Brain microvascular endothelial cell (primary cell): ENCODE measurements around the gene RILPL2.
"Not testable (repeated sequence)": the region's sequence is repeated elsewhere in the genome, so short reads cannot be mapped to it uniquely, and the experiment has no call there.

Source experiments
- DNase-seq: peaks from one replicate; pipeline ENCODE4 v3.0.0-alpha.2; 2020
- H3K27ac ChIP-seq: fragments of 250-450 bp; sonication (Bioruptor Pico); 2 replicates; pipeline ENCODE4 v1.5.1; 2020; ENCODE audit warnings: mild to moderate bottlenecking, moderate library complexity
- H3K27me3 ChIP-seq: fragments of 250-450 bp; sonication (Bioruptor Pico); replicated peaks from 2 replicates; pipeline ENCODE4 v1.5.1; 2020; ENCODE audit warnings: mild to moderate bottlenecking
- H3K36me3 ChIP-seq: fragments of 250-450 bp; sonication (Bioruptor Pico); replicated peaks from 2 replicates; pipeline ENCODE4 v1.5.1; 2020; ENCODE audit warnings: mild to moderate bottlenecking
- H3K4me3 ChIP-seq: 2 replicates; pipeline ENCODE4 v1.5.1; 2011; ENCODE audit warnings: low read depth, mild to moderate bottlenecking, control low read depth, low read length, moderate library complexity
- CTCF ChIP-seq: IDR thresholded peaks from 2 replicates; pipeline ENCODE4 v1.5.1; 2011; ENCODE audit warnings: low read depth, mild to moderate bottlenecking, moderate library complexity, low read length, control low read depth, inconsistent platforms; ENCODE audit errors: missing control alignments
- in situ Hi-C: cut with HindIII; loops from 2 replicates; pipeline ENCODE4 v1.10.0; 2017; ENCODE audit warnings: low sequenced_read_pairs, low pct_ligation_motif_present

Gene RILPL2

DNA sequence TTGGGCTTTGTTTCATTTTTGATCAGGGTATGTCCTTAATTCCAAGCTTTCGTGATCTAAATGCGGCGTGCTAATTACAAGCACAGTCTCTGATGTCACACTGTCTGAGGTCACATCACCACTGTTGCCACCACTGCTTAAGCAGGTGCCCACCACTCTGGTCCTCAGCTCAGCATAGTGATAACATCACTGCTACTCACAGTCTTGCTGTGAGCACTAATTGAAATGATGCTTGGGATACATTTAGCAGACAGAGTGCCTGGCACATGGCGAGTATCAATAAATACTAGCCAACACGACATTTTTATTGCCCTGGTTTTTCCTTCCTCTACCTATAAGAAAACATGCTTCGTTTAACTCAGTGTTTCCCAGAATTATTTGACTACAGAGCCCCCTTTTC is 7.9 kb downstream of the RILPL2 start:
- in situ Hi-C loops = no loop called here

GRCh38 chr12:123427036-123427769 is 9.3 kb downstream of the RILPL2 start:
- Histone ChIP-seq H3K36me3 (peaks cover 9% of the 10 kb centered on the region), H3K27me3 (no peaks in the 10 kb centered on the region), H3K27ac (no peak overlapping the region), H3K4me3 (no peak overlapping the region)
- in situ Hi-C loops = no loop called here
- no peak for DNase-seq
- no peak for TF ChIP-seq CTCF

More for the DNA sequence above, 7.9 kb downstream of the RILPL2 start:
- DNase-seq = no peak
- no peak overlapping the region for H3K27ac ChIP-seq
- no peak for TF ChIP-seq CTCF
- no peaks in the 10 kb centered on the region for H3K27me3 ChIP-seq
- H3K36me3 ChIP-seq = peaks cover 3% of the 10 kb centered on the region
- no peak overlapping the region for H3K4me3 ChIP-seq

DNA sequence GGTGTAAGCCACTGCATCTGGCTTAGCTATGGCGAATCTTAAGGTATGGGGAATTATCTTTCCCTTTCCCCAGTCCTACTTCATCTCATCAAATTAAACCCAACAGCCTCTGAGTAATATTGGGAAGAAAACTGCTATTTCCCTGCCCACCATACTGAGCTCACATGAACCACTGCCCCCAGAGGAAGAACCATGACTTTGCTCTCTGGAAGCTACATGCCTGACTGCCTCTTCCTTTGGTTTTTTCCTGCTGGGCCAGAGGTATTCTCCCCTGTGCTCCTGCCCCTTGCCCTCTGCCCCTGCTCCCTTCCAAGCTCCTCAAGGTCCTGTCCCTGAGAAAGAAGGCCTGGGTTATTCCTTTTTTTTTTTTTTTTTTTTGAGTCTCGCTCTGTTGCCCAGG is 15.2 kb downstream of the RILPL2 start:
- no peak for TF ChIP-seq CTCF
- no peak for DNase-seq
- in situ Hi-C loops = no loop called here
- no peaks in the 10 kb centered on the region for H3K27me3 ChIP-seq
- peaks cover 17% of the 10 kb centered on the region for H3K36me3 ChIP-seq
- H3K27ac ChIP-seq = no peak overlapping the region
- no peak overlapping the region for H3K4me3 ChIP-seq

DNA sequence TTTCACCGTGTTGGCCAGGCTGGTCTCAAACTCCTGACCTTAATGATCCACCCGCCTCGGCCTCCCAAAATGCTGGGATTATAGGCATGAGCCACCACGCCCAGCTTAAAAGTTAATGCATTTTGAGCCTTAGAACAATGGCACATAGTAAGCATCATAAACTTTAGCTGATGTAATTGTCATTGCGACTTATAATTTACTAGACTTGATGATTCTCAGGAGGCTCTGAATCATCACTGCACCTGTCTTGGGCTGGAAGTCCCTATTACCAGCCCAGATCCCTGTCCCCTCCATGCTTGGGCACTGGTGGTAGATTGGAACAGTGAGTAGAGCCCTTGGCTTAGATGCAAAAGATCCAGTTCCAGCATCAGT is 26.5 kb downstream of the RILPL2 start:
- in situ Hi-C loops = no loop called here
- no peak for TF ChIP-seq CTCF
- no peak for DNase-seq
- H3K27ac ChIP-seq = no peak overlapping the region
- H3K4me3 ChIP-seq = no peak overlapping the region
- peaks cover 29% of the 10 kb centered on the region for H3K36me3 ChIP-seq
- H3K27me3 ChIP-seq = no peaks in the 10 kb centered on the region

DNA sequence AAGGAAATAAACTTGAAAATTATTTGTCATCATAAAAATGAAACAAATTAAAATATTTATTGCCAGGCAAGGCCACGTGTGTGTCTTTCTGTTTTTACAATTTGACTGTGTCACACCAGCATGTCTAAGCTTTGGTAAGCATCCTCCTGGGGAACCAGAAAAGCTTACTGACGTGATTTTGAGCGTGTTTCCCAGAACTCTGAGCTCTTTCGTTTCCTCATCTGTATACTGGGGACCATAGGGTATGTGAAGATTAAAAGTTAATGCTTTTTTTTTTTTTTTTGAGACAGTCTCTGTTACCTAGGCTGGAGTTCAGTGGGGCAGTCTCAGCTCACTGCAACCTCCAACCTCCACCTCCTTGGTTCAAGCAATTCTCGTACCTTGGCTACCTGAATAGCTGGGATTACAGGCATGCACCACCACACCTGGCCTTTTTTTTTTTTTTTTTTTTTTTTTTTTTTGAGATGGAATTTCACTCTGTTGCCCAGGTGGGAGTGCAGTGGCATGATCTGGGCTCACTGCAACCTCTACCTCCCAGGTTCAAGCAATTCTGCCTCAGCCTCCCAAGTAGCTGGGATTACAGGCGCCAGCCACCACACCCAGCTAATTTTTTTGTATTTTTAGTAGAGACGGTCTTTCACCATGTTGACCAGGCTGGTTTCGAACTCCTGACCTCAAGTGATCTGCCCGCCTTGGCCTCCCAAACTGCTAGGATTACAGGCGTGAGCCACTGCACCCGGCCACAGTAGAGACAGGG is 27.0 kb downstream of the RILPL2 start:
- H3K4me3 ChIP-seq, H3K27ac ChIP-seq, DNase-seq, in situ Hi-C loops, H3K27me3 ChIP-seq: not testable (repeated sequence)
- peaks cover 35% of the 10 kb centered on the region for H3K36me3 ChIP-seq

DNA sequence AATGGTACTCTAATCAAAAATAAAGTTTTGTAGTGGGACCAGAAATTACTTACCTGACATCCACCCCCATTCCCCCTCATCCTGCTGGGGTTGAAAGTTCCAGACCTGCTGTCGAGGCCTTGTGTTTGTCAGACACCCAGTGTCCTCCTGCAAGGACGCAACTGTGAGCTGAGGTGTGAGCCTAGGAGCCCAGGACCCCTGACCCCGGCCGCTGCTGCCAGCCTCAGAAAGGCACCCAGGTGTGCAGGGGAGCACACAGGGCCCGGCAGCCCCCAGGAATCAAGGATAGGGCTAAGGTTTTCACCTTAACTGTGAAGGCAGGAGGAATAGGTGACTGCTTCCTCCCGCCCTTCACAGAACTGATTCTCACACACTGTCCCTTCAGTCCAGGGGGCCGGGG is 27.9 kb downstream of the RILPL2 start:
- DNase-seq, H3K27ac ChIP-seq, in situ Hi-C loops, H3K27me3 ChIP-seq, H3K4me3 ChIP-seq: not testable (repeated sequence)
- H3K36me3 ChIP-seq = peaks cover 43% of the 10 kb centered on the region

- H3K27ac ChIP-seq, H3K27me3 ChIP-seq, H3K4me3 ChIP-seq, in situ Hi-C loops, DNase-seq: not testable (repeated sequence)
- H3K36me3 ChIP-seq = peaks cover 50% of the 10 kb centered on the region
These were observed 28.6 kb downstream of the RILPL2 start for GRCh38 chr12:123407934-123408333.

GRCh38 chr12:123407269-123407668 is 29.2 kb downstream of the RILPL2 start:
- H3K36me3 ChIP-seq = peaks cover 57% of the 10 kb centered on the region
- in situ Hi-C loops, H3K27ac ChIP-seq, H3K27me3 ChIP-seq, DNase-seq, H3K4me3 ChIP-seq: not testable (repeated sequence)
